GM18517 (cell line): ENCODE results near the gene TOX4.
"Not testable (repeated sequence)": the region's sequence is repeated elsewhere in the genome, so short reads cannot be mapped to it uniquely, and the experiment has no call there.

ENCODE experiments used
- ATAC-seq: cut with Tn5 transposase; IDR thresholded peaks from one replicate; pipeline ENCODE4 v1.9.1; 2021; ENCODE audit warnings: mild to moderate bottlenecking, moderate library complexity; ENCODE audit not compliant: unreplicated experiment

Gene TOX4

GRCh38 chr14:21476925-21477681, at the start of gene TOX4, which contains the start of gene RAB2B:
Gene TOX4, plus strand, starts transcription at chr14:21477195. Its CDS starts 84 bp downstream, at chr14:21477279.
Gene RAB2B, minus strand, starts transcription at chr14:21476959. Its CDS starts 87 bp downstream, at chr14:21476872.
- peak; percentile 97 for ATAC-seq

- no peak for ATAC-seq
Measured at GRCh38 chr14:21428930-21429329, 48.1 kb upstream of the TOX4 start.

GRCh38 chr14:21431126-21431525, 45.9 kb upstream of the TOX4 start:
- no peak for ATAC-seq

GRCh38 chr14:21436567-21437062, 40.4 kb upstream of the TOX4 start:
- no peak for ATAC-seq

- ATAC-seq: peak; percentile 95
Measured at GRCh38 chr14:21437063-21437901, 39.7 kb upstream of the TOX4 start.

GRCh38 chr14:21440859-21441258, 36.1 kb upstream of the TOX4 start:
- no peak for ATAC-seq

- not testable (repeated sequence) for ATAC-seq
Measured at GRCh38 chr14:21442657-21443056, 34.3 kb upstream of the TOX4 start.

GRCh38 chr14:21449899-21450216, 27.1 kb upstream of the TOX4 start:
- ATAC-seq: no peak

GRCh38 chr14:21454843-21455544, 22.0 kb upstream of the TOX4 start:
- ATAC-seq: no peak

- no peak for ATAC-seq
Measured at GRCh38 chr14:21455592-21455911, 21.4 kb upstream of the TOX4 start.

- ATAC-seq: peak; percentile 96
Measured at GRCh38 chr14:21455912-21456667, 20.9 kb upstream of the TOX4 start, which contains the start of gene CHD8. Gene CHD8, minus strand, starts transcription at chr14:21456123. Its CDS starts 24,480 bp downstream, at chr14:21431643.

GRCh38 chr14:21467616-21468015, 9.4 kb upstream of the TOX4 start:
- ATAC-seq: no peak

GRCh38 chr14:21475767-21476522, 1.1 kb upstream of the TOX4 start:
- no peak for ATAC-seq

GRCh38 chr14:21476523-21476924, 471 bp upstream of the TOX4 start:
- peak; percentile 14 for ATAC-seq

GRCh38 chr14:21486640-21487087, 9.7 kb downstream of the TOX4 start:
- ATAC-seq: no peak

- no peak for ATAC-seq
Measured at GRCh38 chr14:21494902-21495762, 18.1 kb downstream of the TOX4 start.

- ATAC-seq: no peak
Measured at GRCh38 chr14:21496453-21496852, 19.5 kb downstream of the TOX4 start.

- peak; percentile 63 for ATAC-seq
Measured at GRCh38 chr14:21498540-21499526, 21.8 kb downstream of the TOX4 start.
